Upper lobe of left lung (tissue), 6 donors: Measurements from ENCODE around the gene ACTN4. TPM values are rescaled to one million over a fixed set of nuclear protein-coding genes. Genes with fewer than 3 reads are reported as not detected.

Experiments
- ATAC-seq, 2 donors: fragments of 200-7000 bp; cut with Tn5 transposase; one replicate each; pipeline ENCODE4 v1.9.1; 2022; ENCODE audit warnings: mild to moderate bottlenecking in 2 of 2, moderate library complexity in 2 of 2; ENCODE audit not compliant: low FRiP score in 2 of 2
- DNase-seq, 2 donors: peaks; one replicate each; pipeline ENCODE4 v3.0.0-alpha.2; 2019 to 2020
- H3K27ac ChIP-seq, 4 donors: fragments of 200-600 bp; sonication (generic); one replicate each; pipeline ENCODE4 v1.5.1; 2016 to 2019
- H3K27me3 ChIP-seq, 4 donors: fragments of 200-600 bp; sonication (generic); one replicate each; pipeline ENCODE4 v1.5.1; 2017 to 2019
- H3K36me3 ChIP-seq, 4 donors: fragments of 200-600 bp; sonication (generic); one replicate each; pipeline ENCODE4 v1.5.1; 2016 to 2019
- H3K4me1 ChIP-seq, 4 donors: fragments of 200-600 bp; sonication (generic); one replicate each; pipeline ENCODE4 v1.5.1; 2018 to 2019
- H3K4me3 ChIP-seq, 4 donors: fragments of 200-600 bp; sonication (generic); one replicate each; pipeline ENCODE4 v1.5.1; 2017 to 2019; ENCODE audit warnings: mild to moderate bottlenecking in 2 of 4, moderate library complexity in 1 of 4
- H3K9me3 ChIP-seq, 4 donors: fragments of 200-600 bp; sonication (generic); one replicate each; pipeline ENCODE4 v1.5.1; 2018 to 2019
- EP300 ChIP-seq, 4 donors: sonication (generic); formaldehyde crosslinking; IDR thresholded peaks; one replicate each; pipeline ENCODE4 v1.5.1; 2017; ENCODE audit warnings: antibody characterized with exemption in 4 of 4, control low read depth in 2 of 4
- POLR2A ChIP-seq, 4 donors: fragments of 450-650 bp; IDR thresholded peaks; one replicate each; pipeline ENCODE4 v1.5.1; 2016 to 2017; ENCODE audit warnings: antibody characterized with exemption in 4 of 4, mild to moderate bottlenecking in 2 of 4
- POLR2AphosphoS5 ChIP-seq, 2 donors: sonication (generic); formaldehyde crosslinking; IDR thresholded peaks; one replicate each; pipeline ENCODE4 v1.5.1; 2017; ENCODE audit warnings: antibody characterized with exemption in 2 of 2
- WGBS, 2 donors: methylation state at CpG; one replicate each; pipeline ENCODE4 v1.1.5; 2017 to 2018; 5-methylcytosine and 5-hydroxymethylcytosine counted together
- total RNA-seq, 6 donors: library from RNA; depleted of rRNA in 4 of 6; stranded (reverse); fragments of >200 nt in 4 of 6; gene quantifications; one replicate each; pipeline versions ENCODE4 v1.1.0 to v1.2.1, GENCODE V29; 2016 to 2021
- TF ChIP-seq, protein P1 (sequence below), 6 experiments: fragments of 450-650 bp in 4 of 6; fragments of 200-600 bp in 2 of 6; sonication (generic) in 2 of 6; IDR thresholded peaks; one replicate each; pipeline ENCODE4 v1.5.1; 2016 to 2019; ENCODE audit warnings: antibody characterized with exemption in 6 of 6
- donor health status: DM: no; HTN: no; CAD: no; lungs with moderate emphysema.
- donor health status: DM: no; HTN: yes; CAD: no; lungs with severe emphysema.

ACTN4 gene
- total RNA-seq, 6 donors from 2014 or later, result 162 to 636 (median 512) TPM

DNA sequence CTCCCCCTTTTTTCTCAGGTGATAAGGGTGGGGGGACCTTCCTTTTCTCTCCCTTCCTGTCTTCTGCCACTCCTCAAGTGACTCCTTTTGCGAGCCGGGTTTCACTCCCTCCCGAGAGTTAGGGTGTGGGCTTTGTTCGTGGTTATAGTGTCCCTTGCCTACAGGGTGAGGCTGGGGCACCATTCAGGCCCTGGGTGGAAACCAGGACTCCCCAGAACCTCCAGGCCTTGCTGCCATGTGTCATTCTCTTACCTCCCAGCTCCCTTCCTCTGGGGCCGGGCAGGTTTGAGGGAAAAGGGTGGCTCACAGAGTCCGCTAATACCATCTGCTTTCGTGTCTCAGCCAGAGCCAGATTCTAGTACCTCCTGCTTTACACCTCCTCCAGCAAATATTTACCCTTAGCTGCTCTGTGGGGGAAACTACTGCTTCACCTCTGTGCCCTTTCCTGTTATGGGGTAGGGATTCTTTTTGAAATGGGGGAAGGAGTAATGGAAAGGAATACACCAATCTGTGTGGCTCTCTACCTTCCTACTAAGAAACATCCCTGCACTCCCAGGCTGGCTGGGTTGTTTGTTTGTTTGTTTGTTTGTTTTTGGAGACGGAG lies 2.8 kb downstream of the ACTN4 start:
- TF ChIP-seq, protein P1, sequence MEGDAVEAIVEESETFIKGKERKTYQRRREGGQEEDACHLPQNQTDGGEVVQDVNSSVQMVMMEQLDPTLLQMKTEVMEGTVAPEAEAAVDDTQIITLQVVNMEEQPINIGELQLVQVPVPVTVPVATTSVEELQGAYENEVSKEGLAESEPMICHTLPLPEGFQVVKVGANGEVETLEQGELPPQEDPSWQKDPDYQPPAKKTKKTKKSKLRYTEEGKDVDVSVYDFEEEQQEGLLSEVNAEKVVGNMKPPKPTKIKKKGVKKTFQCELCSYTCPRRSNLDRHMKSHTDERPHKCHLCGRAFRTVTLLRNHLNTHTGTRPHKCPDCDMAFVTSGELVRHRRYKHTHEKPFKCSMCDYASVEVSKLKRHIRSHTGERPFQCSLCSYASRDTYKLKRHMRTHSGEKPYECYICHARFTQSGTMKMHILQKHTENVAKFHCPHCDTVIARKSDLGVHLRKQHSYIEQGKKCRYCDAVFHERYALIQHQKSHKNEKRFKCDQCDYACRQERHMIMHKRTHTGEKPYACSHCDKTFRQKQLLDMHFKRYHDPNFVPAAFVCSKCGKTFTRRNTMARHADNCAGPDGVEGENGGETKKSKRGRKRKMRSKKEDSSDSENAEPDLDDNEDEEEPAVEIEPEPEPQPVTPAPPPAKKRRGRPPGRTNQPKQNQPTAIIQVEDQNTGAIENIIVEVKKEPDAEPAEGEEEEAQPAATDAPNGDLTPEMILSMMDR (IDR thresholded peaks at IDR 0.05), result no peak
- TF ChIP-seq EP300 (IDR thresholded peaks at IDR 0.05) (no peak), POLR2A (IDR thresholded peaks at IDR 0.05) (no peak), POLR2AphosphoS5 (IDR thresholded peaks at IDR 0.05) (no peak)
- ATAC-seq, result no peak
- no peaks in the 10 kb centered on the region for H3K27me3 ChIP-seq
- DNase-seq, result no peak
- peak overlapping the region; percentile 92 to 100 (median 98) for H3K4me3 ChIP-seq
- peak overlapping the region; percentile 94 to 98 (median 97) for H3K27ac ChIP-seq
- H3K4me1 ChIP-seq, result peaks cover 62 to 67% (median 67%) of the 10 kb centered on the region in 4 donors
- H3K36me3 ChIP-seq, result peaks cover 0 to 3% (median 0%) of the 10 kb centered on the region in 4 donors
- WGBS, 2 donors, result 22 to 23% methylated on average over 7 to 8 of the region's 8 CpGs
- no peaks in the 10 kb centered on the region for H3K9me3 ChIP-seq

DNA sequence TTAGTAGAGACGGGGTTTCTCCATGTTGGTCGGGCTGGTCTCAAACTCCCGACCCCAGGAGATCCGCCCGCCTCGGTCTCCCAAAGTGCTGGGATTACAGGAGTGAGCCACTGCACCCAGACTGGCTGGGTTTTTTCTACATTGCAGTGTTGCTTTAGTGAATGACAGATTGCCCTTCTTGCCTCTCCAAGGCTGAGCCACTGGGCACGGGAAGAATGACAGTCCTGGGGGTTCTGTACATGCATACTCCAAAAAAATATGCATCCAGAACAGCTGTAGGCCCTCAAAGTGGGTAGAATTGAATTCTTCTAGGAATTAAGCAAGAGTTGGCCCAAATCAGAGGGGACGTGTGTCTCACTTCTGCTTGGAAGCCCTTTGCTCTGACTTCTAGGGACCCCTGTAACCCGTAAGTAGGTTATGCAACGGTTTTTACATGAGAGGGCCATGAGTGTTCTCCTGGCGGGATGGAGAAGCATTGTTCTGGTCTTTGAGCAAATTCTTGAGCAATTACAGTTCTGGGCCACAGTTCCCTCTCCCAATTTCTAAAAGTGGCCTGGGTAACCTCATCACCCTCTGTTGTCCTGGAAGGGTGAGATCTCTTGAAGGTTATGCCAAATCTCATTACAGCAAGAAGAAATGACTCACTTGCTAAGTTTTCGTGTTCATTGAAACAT lies 3.6 kb downstream of the ACTN4 start:
- WGBS, 2 donors, result 38 to 44% methylated on average over 12 of the region's 12 CpGs
- TF ChIP-seq EP300 (IDR thresholded peaks at IDR 0.05) (no peak), POLR2AphosphoS5 (IDR thresholded peaks at IDR 0.05) (peak; percentile 63 to 90)
- TF ChIP-seq, protein P1 (IDR thresholded peaks at IDR 0.05), result peak in 2 of 6 experiments; percentile 23 to 35
- no peaks in the 10 kb centered on the region for H3K27me3 ChIP-seq
- peaks cover 70 to 75% (median 75%) of the 10 kb centered on the region in 4 donors for H3K4me1 ChIP-seq
- peak in 1 of 2 donors; percentile 70 for DNase-seq
- H3K27ac ChIP-seq, result peak overlapping the region; percentile 94 to 98 (median 97)
- peak in 1 of 2 donors; percentile 49 for ATAC-seq
- H3K4me3 ChIP-seq, result peak overlapping the region in 3 of 4 donors; percentile 92 to 100 (median 98)
- peaks cover 0 to 3% (median 0%) of the 10 kb centered on the region in 4 donors for H3K36me3 ChIP-seq
- no peaks in the 10 kb centered on the region for H3K9me3 ChIP-seq

DNA sequence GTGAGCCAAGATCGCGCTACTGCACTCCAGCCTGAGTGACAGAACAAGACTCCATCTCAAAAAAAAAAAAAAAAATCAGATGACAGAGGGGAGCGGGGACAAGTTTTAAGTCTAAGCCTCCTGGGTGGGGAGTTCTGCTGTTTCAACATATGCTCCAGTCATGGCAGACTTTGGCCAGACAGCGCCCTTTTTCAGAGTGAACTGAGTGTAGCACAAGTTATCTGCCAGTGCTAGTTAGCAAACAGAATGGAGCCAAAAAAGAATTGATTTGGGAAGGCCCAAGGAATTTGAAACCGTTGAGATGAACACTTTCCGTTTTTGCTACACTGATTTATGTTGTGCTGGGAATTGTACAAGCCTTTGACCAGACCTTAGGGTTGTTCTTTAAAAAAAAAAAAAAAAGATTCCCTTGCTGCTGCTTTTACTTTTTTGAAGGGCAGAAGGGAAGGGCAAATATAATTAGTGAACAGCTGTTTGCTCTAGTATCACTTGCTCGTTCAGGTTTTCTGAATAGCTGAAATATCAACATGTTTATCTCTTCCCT lies 5.7 kb downstream of the ACTN4 start:
- ATAC-seq (peak in 1 of 2 donors; percentile 60), DNase-seq (peak in 1 of 2 donors; percentile 64)
- Histone ChIP-seq H3K27ac (peak overlapping the region; percentile 94 to 98 (median 97)), H3K27me3 (no peaks in the 10 kb centered on the region), H3K4me1 (peaks cover 87 to 91% (median 89%) of the 10 kb centered on the region in 4 donors), H3K4me3 (no peak overlapping the region), H3K36me3 (peaks cover 0 to 16% (median 0%) of the 10 kb centered on the region in 4 donors), H3K9me3 (no peaks in the 10 kb centered on the region)
- TF ChIP-seq POLR2A (IDR thresholded peaks at IDR 0.05) (no peak), POLR2AphosphoS5 (IDR thresholded peaks at IDR 0.05) (no peak)
- WGBS, 2 donors, result 24 to 35% methylated on average over 7 of the region's 7 CpGs

DNA sequence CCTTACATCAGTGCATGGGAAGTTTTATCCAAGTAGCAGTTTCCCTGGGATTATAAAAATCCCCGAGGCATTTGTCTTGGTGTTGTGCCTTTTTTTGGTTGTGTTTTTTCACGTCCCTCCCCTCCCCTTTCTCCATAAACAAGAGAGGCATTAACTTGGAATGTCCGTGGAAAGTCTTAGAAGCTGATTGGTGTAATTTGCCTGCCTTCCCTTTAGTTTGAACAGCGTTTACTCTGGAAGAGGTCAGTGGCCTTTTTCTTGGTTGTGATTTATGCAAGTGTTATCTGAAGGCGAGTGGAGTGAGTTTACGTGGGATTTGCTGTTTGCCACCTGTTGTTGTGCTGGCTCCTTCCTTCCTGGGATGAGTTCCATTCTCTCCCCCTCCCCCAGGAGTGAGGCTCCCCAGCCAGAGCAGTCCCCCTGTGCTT lies 7.2 kb downstream of the ACTN4 start:
- DNase-seq (no peak), ATAC-seq (no peak)
- TF ChIP-seq EP300 (IDR thresholded peaks at IDR 0.05), result no peak
- no peak for TF ChIP-seq POLR2AphosphoS5 (IDR thresholded peaks at IDR 0.05)
- TF ChIP-seq, protein P1 (IDR thresholded peaks at IDR 0.05), result no peak
- no peak for TF ChIP-seq POLR2A (IDR thresholded peaks at IDR 0.05)
- Histone ChIP-seq H3K4me1 (peaks cover 96 to 100% (median 99%) of the 10 kb centered on the region in 4 donors), H3K9me3 (no peaks in the 10 kb centered on the region), H3K36me3 (peaks cover 0 to 16% (median 0%) of the 10 kb centered on the region in 4 donors), H3K27me3 (no peaks in the 10 kb centered on the region), H3K4me3 (peak overlapping the region in 1 of 4 donors; percentile 4), H3K27ac (peak overlapping the region; percentile 94 to 98 (median 97))
- 25 to 35% methylated on average over 6 of the region's 6 CpGs for WGBS, 2 donors
